Measurements from ENCODE around the gene ZNF639.
A peak's percentile ranks its signal among the peaks of the same experiment; 100 is the strongest.

The ZNF639 gene

GRCh38 chr3:179348325-179349013 is 25.6 kb downstream of the ZNF639 start:
- POLR2A ChIA-PET = interaction anchor here (0.8 to 1.1 kb wide), 2 partner anchors 42 to 302 kb away, joined by 3 read pairs; no protein-coding TSS in a partner anchor
- DNase-seq (ENCODE audit: extremely low spot score) = peak; percentile 71
- no peak for TF ChIP-seq CTCF (IDR thresholded peaks at IDR 0.05; ENCODE audit: control extremely low read depth, extremely low read depth, low read depth, missing control alignments)
- CTCF ChIA-PET = interaction anchor here (0.8 to 1.5 kb wide), 4 partner anchors 25 to 33 kb away, joined by 3 to 5 read pairs (median 4); no protein-coding TSS in a partner anchor

- ChIA-PET POLR2A (no interaction called here), CTCF (no interaction called here)
Observed at GRCh38 chr3:179355996-179356395, 33.2 kb downstream of the ZNF639 start.

GRCh38 chr3:179363332-179363731 is 40.5 kb downstream of the ZNF639 start:
- TF ChIP-seq CTCF (IDR thresholded peaks at IDR 0.05; ENCODE audit: control extremely low read depth, extremely low read depth, low read depth, missing control alignments) = no peak
- CTCF ChIA-PET = interaction anchor here (1.0 to 1.7 kb wide), 2 partner anchors 11 to 195 kb away, joined by 3 to 4 read pairs; no protein-coding TSS in a partner anchor
- POLR2A ChIA-PET = interaction anchor here (0.7 kb wide), 1 partner anchor 13 kb away, joined by 5 read pairs; no protein-coding TSS in a partner anchor

More at GRCh38 chr3:179355996-179356395, 33.2 kb downstream of the ZNF639 start:
- no peak for DNase-seq (ENCODE audit: extremely low spot score)
- no peak for TF ChIP-seq CTCF (IDR thresholded peaks at IDR 0.05; ENCODE audit: control extremely low read depth, extremely low read depth, low read depth, missing control alignments)

DNA sequence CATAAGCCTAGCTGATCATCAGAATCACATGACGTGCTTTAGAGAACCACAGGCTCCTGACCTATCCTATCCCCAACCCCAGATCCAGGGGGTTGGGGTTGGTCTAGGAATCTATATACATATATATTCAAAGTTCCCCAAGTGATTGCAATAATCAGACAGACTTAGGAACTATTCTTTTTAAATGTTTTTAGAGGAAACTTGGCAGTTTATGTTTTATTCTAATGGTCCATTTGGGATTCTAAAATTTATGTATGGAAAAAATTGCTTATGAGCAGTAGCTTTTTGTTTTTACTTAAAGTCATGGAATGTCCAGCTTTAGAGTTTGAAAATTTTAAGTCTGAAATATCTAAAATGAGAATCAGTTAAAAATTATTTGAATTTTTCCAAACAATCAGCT is 46.8 kb downstream of the ZNF639 start:
- no peak for TF ChIP-seq CTCF (IDR thresholded peaks at IDR 0.05; ENCODE audit: control extremely low read depth, extremely low read depth, low read depth, missing control alignments)
- ChIA-PET CTCF (interaction anchor here (0.8 to 1.8 kb wide), 5 partner anchors 9 to 195 kb away, joined by 3 to 4 read pairs (median 4); no protein-coding TSS in a partner anchor), POLR2A (interaction anchor here (0.6 to 0.7 kb wide), 3 partner anchors 9 to 19 kb away, joined by 3 to 7 read pairs (median 4); no protein-coding TSS in a partner anchor)
- no peak for DNase-seq (ENCODE audit: extremely low spot score)

More at GRCh38 chr3:179363332-179363731, 40.5 kb downstream of the ZNF639 start:
- no peak for DNase-seq (ENCODE audit: extremely low spot score)

DNA sequence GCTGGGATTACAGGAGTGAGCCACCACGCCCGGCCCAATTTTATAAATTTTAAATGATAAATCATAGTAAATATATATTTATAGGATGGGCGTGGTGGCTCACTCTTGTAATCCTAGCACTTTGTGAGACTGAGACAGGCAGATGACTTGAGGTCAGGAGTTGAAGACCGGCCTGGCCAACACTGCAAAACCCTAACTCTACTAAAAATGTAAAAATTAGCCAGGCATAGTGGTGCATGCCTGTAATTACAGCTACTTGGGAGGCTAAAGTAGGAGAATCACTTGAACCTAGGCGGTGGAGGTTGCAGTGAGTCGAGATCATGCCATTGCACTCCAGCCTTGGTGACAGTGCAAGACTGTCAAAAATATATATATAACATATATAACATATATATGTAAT is 51.1 kb downstream of the ZNF639 start:
- DNase-seq (ENCODE audit: extremely low spot score) = no peak
- CTCF ChIA-PET = interaction anchor here (0.8 to 1.5 kb wide), 4 partner anchors 9 to 26 kb away, joined by 3 to 4 read pairs (median 3); partner anchors contain the start of gene MFN1
- POLR2A ChIA-PET = interaction anchor here (0.6 to 1.0 kb wide), 2 partner anchors 15 to 23 kb away, joined by 3 to 5 read pairs; no protein-coding TSS in a partner anchor
- TF ChIP-seq CTCF (IDR thresholded peaks at IDR 0.05; ENCODE audit: control extremely low read depth, extremely low read depth, low read depth, missing control alignments) = no peak

DNA sequence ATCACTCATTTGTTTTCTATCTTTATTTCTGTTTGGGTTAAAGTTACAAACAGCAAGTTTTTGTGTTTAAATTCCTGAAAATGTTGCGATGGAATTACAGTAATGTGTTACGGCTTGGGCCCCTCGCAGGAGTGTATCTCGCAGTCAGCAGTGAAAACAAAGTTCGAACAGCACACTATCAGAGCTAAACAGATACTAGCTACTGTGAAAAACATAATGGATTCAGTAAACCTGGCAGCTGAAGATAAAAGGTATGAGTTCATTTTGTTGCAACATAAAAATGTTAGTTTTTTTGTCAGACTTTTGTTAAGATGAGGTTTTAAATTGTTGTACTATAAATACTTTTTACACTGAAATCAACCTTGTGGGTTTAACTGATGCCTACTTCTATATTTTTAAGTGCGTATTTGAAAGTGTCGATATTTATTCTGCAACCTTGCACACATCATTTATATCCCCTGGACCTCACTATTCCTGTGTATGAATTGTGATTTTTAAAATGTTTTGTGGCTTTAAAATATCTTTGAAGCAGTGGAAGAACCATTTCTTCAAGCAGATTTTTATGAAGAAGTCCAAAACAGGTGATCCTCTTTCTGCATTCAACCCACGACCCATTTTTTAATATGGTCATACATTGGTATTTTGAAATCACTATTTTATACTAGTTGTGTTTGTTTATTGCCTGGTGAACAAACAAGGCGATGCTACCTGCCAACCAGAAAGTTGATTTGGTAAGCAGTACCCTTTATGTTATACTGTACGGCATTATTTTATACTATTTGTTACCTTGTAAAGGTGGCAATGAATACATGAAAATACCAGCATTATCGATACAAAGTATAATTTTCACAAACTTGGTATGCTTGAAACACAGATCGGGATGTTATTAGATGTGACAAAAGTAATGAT is 52.5 kb downstream of the ZNF639 start:
- ChIA-PET POLR2A (no interaction called here), CTCF (interaction anchor here (1.5 kb wide), 1 partner anchor 11 kb away, joined by 3 read pairs; no protein-coding TSS in a partner anchor)
- TF ChIP-seq CTCF (IDR thresholded peaks at IDR 0.05; ENCODE audit: control extremely low read depth, extremely low read depth, low read depth, missing control alignments) = no peak
- DNase-seq (ENCODE audit: extremely low spot score) = no peak
